B cell (primary cell): ENCODE measurements around the gene GMCL2.

Experiments used
- EZH2 ChIP-seq: IDR thresholded peaks from 2 replicates; pipeline ENCODE4 v1.6.1; 2012; ENCODE audit warnings: borderline replicate concordance, low read depth, mild to moderate bottlenecking, moderate library complexity, low read length; ENCODE audit not compliant: insufficient read depth, poor library complexity, severe bottlenecking
- TF ChIP-seq, protein P1 (sequence below): fragments of 200-600 bp; IDR thresholded peaks from one replicate; pipeline ENCODE4 v1.8.0; 2022; ENCODE audit warnings: antibody characterized with exemption, mild to moderate bottlenecking

DNA sequence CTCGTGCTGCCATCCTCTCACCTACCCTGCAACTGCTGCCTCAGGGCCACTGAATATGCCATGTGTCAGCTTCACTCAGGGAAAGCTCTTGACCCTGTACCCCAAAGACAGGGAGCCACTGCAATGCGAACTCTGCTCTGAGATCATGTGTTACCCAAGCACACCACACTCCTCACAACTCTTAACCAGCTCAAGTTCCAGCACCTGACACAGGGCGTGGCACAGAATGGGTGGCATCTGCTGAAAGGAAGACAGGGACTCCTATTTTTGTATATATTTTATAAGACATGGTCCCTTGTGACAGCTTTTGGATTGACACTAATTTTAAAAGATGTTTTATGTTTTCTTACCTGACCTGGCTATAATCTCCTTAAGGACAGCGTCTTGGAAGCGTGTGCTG, 34.7 kb upstream of the GMCL2 start:
- TF ChIP-seq, protein P1, sequence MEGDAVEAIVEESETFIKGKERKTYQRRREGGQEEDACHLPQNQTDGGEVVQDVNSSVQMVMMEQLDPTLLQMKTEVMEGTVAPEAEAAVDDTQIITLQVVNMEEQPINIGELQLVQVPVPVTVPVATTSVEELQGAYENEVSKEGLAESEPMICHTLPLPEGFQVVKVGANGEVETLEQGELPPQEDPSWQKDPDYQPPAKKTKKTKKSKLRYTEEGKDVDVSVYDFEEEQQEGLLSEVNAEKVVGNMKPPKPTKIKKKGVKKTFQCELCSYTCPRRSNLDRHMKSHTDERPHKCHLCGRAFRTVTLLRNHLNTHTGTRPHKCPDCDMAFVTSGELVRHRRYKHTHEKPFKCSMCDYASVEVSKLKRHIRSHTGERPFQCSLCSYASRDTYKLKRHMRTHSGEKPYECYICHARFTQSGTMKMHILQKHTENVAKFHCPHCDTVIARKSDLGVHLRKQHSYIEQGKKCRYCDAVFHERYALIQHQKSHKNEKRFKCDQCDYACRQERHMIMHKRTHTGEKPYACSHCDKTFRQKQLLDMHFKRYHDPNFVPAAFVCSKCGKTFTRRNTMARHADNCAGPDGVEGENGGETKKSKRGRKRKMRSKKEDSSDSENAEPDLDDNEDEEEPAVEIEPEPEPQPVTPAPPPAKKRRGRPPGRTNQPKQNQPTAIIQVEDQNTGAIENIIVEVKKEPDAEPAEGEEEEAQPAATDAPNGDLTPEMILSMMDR = no peak
- no peak for TF ChIP-seq EZH2
